ENCODE measurements around the gene TTYH2.
A peak's percentile ranks its signal among the peaks of the same experiment; 100 is the strongest.

TTYH2 gene

DNA sequence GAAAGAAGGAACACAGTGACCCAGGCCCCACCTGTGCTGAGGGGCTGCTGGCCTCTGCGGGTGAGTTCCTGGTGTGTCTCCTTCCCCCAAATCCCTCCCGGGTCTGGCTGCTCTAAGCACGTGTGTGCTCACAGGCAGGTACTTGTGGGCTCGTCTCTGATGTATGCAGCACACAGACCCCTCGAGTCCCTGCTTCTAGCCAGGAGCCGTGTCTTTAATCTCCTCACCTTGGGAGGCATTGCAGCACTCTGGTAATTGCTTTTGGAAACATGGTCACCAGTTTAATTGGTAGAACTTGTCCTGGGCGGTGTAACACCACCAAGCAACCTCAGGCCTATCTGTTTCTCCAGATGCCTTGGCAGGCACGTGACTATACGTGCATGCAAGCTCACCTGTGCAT, 18.7 kb upstream of the TTYH2 start:
- DNase-seq = no peak

DNA sequence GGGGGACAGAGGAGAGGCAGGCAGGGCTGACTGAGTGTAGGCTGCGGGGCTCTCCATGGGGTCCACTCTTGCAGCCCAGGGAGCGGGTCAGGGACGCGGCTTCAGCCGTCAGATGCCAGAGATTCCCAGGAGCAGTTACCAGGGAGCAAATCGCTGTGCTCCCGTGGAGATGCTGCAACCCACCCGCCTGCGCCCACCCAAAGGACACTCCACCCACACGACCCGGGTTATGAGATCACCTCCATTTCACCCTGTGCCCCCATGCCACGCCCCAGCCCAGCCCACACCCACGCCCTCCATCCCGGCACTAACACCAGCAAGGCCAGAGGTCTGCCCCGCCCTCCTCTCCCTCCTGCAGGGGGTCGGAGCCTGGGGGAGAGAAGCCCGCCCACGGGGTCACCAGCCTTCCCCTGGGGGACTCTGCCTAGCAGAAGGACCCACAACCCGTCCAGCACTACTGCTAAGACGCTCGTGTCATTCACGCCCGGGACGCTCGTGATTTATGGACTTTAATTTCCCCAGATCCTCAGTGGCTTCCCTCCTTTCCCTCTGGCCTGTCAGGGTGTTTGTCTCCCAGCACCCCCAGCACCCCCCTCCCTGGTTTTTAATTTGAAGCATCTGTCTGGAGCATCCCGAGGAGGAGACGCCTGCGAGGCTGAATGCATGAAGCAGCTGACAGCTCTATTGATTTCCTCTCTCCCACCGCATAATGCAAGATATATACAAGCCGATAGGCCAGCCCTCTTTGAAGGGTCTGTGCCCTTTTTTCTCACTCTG, 16.6 kb upstream of the TTYH2 start:
- DNase-seq = no peak

DNA sequence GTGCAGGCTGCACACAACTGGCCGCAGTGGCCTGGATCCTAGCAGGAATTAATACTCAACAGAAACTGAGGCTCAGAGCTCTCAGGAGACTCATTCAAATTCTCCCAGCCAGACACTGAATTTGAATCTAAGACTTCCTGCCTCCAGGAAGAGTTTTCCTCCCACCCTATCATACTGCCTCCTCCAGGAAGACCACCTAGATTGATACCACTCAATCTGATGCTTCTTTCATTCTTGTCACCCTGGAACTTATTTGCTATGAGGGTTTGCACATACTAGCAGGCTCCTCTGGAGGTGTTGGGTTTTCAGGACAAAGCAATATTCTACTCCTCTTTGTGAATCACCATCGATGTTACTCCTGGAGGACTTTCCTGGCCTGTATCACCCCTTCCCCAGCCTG, 15.6 kb upstream of the TTYH2 start:
- DNase-seq = no peak

DNA sequence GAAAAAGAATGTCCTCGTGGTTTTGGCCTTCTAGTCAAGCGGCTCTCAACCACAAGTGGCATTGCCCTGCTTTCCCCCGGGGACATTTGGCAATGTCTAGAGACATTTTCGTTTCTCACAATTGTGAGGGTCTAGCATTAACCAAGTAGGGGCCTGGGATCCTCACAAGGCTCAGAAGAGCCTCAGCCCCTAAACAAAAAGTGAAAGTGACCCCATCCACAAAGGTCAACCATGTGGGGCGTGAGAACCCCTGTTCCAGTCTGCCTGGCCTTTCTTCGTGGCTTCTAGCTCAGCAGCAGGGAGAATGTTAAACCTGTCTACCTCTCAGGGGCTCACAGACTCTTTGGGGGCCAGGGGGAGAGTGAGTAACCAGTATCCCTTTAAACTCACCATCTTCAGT, 14.7 kb upstream of the TTYH2 start:
- no peak for DNase-seq

DNA sequence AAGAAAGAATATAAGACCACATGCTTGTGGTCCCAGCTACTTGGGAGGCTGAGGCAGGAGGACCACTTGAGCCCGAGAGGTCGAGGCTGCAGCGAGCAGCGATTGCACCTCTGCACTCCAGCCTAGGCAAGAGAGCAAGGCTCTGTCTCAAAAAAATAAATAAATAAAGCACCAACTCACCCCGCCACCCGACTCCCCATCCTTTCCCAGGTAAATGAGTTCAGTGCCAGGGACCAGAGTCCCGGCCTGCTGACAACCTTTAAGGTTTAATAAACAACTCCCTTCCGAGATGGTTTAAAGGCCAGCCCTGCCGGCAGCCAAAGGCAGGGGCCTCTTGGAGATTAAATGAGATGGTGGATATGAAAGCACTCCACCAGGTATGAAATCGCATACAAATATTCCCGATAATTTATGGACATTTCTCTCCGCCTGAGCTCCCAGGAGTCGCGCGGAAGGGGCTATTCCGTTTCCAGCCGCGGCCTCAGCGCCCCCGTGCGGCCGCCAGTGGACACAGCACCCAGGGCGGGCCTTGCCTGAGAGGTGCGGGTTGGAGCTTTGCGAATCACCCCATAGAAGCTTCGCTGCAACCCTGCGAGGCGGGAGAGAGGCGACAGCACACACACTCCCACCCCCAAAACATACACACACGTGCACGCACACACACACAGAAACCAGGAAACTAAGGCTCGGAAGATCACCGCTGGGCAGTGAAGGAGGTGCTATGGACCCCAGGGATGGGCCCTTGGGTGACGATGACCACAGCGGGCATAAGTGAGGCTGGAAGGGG, 13.9 kb upstream of the TTYH2 start:
- no peak for DNase-seq

DNA sequence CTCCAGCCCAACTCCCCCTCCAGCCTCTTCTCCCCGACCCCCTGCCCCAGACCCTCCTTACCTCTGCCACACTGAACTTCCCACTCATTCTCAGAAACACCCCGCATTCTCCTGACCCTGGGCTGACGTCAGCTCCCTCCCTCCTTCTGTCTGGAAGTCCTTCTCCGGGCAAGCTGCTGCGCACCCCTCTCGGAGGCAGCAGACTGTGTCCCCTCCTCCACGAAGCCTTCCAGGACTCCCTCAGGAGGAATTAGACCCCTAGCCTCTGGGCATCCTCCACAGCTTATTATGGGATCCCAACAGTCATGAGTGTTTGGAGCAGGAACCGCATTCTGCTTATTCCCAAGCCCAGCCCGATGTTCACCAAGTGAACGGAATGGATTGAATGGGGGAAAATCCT, 13.3 kb upstream of the TTYH2 start:
- no peak for DNase-seq

DNA sequence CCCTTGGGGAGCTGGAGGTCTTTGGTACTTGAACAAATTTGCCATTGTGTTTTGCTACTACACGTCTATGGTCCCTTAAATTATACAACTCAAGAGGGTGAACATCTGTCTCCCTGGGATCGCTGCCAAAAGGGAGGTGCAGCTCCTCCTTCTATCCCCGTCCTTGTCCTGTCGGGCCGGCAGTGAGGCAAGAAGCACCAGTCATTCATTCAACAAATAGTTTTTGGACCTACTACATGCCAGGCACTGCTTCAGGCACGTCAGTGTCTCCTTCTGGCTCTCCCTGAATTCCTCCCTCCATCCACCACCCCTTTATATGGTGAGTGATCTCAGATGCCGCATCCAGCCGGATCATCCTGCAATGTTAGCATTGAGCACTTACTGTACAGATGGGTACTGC, 12.1 kb upstream of the TTYH2 start:
- peak; percentile 91 for DNase-seq

DNA sequence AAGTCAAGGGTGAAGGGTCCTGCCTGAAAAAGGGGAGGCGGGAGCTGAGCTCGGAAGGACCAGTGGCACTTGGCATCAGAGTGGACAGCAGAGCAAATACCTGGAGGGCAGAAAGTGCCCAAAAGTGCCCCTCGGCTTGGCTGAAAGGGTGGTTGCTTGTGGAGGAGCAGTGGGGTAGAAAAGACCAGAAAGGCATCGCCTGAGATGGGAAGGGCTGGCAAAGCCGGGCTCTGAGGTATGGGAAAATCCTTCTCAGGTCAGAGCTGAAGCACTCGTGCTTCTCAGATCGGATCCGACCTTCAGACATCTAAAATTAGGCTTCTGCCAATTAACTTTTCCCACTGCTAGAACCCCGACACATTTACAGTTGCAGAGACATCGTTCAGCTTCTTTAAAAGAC, 11.4 kb upstream of the TTYH2 start:
- no peak for DNase-seq

DNA sequence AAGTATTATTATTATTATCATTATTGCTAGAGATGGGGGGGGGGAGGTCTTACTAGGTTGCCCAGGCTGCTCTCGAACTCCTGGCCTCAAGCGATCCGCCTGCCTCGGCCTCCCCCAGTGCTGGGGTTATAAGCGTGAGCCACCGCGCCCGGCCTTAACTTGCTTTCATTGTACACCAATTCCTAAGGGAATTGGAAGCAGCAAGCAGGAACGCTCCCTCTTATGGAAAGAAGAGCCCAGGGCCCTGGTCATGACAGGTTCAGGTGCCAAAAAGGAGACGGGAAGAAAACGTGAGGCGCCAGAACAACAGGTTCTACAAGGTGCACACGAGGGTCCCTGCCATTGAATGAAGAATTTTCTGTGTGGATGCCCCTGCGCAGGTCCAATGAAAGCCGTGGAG, 10.4 kb upstream of the TTYH2 start:
- DNase-seq = no peak

DNA sequence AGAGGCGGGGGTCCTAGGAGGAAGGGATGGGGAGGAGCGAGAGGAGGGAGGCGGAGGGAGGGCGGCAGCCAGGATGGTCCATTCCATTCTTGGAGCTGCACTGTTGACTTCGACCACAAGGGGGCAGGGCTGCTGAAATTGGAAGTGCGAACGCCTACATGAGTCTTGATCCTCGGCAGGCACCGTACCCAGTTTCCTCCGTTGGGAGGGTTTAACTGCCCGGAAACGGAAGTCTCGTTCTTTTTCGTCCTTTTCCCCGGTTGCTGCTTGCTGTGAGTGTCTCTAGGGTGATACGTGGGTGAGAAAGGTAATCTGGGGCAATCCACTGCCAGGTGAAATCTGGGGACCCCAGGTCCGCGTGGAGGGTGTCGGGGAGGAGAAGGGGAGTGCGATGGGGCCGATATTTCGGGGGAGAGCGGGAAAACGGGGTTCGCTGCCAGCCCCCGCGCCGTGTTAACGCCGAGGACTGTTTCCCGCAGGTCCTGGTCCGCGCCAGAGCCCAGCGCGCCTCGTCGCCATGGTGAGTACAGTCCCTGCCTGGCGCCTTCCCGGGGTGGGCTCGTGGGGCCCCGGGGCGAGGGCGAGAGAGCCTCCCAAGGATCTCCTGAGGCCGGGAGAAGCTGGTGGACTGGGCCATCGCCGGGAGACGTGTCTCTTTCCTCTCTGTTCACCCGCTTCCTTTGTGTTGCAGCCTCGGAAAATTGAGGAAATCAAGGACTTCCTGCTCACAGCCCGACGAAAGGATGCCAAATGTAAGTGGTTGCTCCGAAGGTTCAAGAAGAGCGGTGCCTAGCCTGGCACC, 9.7 kb upstream of the TTYH2 start, which contains the start of gene RPL38:
Gene RPL38, plus strand, starts transcription at position 240 of the 802 bp plus-strand sequence. Its CDS starts 278 bp downstream, at position 518.
- peak; percentile 87 for DNase-seq

DNA sequence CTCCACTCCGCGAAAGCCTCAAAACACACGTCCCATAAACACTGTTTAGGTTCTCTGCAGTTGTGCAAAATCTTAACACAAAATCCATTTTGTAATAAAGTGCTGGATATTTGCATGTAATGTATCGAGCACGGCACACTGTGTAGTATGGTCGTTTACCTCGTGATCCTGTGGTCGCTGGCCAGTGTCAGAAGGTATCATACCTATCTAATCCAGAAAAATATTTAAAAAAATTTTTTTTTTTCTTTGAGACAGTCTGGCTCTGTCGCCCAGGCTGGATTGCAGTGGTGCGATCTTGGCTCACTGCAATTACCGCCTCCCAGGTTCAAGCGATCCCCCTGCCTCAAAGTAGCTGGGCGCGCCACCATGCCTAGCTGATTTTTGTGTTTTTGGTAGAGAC, 8.9 kb upstream of the TTYH2 start:
- no peak for DNase-seq

DNA sequence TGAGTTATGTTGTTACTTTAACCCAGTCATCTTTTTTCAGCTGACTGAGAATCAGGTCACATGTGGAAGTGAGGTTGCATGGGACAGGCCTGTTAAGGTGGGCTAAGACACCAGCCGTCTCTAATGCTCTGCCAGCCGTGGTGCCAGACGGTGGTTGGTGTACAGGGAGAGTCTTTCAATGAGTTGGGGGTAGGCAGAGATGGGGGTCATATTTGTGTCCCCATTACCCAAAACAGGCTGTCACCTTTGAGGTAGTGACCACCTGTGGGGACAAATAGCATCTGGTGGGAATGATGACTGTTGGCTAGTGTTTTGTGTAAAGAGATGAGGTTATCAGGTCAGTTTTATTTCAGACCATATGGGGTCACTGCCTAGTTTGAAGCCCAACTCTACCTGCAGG, 8.1 kb upstream of the TTYH2 start:
- DNase-seq = no peak

DNA sequence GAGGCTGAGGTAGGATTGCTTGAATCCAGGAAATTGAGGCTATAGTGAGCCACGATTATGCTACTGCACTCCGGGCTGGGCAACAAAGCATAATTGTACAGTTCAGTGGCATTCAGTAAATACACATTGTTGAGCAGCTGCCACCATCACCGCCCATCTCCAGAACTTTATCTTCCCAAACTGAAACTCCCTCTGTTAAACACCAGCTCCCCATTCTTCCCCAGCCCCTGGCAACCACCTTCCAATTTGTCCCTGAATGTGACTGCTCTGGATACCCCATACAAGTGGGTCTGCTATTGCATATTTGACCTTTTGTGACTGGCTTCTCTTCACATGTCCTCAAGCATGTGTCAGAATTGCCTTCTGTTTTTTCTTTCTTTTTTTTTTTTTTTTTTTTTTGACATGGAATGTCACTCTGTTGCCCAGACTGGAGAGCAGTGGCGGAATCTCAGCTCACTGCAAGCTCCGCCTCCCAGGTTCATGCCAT, 7.0 kb upstream of the TTYH2 start:
- no peak for DNase-seq

DNA sequence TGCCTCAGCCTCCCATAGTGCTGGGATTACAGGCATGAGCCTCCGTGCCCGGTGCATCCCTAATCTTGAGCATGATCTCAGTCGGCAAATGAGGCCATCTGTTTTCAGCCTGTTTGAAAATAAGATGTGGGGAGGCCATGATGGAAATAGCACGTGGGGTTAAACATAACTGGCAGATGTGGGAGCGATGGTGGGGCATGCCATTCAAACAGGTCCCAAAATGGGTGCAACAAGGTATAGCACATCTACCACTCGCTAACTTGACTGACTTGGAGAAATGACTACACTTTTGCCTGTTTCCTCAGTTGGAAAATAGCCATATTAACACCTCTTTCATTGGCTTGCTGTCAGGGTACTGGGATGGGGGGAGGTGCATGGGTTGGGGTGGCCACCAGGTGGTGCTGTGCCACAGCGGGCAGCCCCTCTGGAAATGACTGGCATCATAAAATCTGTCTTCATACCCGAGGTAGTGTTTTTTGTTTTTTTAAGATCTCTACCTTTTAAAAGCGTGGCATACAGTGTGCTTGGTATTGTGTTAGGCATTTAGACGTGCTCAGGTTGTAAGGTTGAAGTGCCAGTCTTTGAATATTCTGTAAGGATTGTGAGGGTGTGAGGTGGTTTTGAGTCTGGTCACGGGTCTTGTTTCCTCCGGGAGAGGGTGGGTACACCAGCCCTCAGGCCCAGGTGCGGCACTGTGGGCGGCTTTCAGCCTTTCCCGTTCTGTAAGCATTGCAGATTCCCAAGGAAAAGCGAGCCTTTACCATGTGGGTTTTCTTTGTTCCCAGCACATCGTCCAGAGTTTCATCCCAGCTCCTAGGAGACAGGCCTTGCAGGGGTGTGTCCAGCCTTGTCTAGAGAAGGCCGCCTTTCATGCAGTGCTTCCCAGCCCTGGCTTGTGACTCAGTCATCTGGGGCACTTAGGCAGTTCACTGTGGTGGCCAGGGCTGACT, 2.9 kb upstream of the TTYH2 start:
- peak; percentile 85 for DNase-seq

DNA sequence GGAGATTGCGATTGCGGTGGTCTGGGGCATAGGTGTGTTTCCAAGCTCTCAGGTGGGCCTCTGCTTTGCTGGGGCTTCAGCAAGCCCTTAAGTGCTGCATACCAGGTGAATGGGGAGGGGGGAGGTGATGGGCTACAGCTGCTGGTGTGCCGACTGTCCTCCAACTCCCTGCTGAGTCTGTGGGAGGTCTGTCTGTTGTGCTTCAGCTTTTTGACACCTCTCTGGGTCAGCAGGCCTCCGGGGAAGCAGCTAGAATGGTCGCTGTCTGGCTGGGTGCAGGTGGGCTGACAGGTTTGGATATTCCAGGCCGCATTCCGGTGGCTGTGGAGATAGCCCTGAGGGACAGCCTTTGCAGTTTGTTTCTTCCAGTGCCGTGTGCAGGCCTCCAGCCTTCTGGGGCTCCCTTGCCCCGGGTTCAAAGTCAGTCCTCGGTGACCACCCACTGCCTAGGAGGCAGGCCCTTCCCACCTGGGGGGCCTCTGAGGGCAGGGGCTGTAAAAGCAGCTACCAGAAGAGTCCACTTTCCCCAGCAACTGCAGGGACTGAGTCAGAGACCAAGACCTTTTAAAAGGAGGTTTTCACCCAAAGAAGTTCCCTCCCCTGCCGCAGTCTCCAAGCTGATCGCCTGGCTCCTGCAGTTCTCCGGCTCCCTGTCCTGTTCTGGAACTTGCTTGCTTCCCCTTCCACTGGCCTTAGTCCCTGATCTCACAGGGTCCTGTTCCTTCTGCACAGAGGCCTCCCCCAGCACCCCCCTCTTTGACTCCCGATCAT, 2.0 kb upstream of the TTYH2 start:
- no peak for DNase-seq

DNA sequence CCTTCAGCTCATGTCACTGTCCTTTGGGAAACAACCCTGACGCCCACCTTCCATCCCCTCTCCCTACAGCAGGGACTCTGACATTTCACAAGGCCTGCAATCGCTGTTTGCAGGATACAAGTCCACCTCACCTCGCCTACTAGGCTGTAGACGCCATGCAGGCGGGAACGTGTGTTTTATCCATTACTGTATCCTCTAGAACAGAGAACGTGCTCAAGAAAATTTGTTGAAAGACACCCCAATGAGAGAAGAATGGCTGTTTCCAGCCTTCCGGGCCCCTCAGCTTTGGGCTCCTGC, 1.5 kb upstream of the TTYH2 start:
- no peak for DNase-seq

DNA sequence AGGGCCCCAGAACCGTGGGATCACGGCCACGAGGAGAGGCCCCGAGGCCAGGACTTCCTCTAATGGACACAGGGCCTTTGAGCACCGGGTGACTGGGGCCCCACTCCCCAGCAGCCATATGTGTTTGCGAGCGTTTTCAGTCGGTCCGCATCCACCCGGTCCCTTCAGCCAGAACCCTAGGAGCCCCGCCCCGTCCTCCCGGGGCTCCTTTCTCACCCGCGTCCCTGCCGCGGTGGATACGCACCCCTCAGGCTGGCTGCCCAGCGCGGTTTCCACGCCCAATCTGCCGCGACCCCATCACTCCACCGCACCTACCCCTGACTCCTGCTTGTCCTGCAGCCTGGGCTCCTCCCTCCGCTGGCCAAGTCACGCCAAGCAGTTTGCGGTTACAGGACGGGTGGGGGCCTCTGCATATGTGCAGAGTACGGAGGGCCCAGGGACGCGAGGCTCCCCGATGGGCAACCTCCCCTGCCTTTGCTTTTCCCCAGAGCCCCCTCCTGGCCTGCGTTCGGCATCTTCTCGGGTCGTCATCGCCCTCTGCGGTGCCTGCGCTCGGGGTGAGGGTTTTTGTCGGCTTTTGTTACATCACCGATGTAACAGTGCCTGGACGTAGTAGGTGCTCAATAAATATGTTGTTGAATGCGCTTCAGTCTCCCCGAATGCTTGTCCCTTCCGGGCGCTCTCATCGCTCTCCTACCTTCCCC, 1.0 kb upstream of the TTYH2 start:
- DNase-seq = no peak

DNA sequence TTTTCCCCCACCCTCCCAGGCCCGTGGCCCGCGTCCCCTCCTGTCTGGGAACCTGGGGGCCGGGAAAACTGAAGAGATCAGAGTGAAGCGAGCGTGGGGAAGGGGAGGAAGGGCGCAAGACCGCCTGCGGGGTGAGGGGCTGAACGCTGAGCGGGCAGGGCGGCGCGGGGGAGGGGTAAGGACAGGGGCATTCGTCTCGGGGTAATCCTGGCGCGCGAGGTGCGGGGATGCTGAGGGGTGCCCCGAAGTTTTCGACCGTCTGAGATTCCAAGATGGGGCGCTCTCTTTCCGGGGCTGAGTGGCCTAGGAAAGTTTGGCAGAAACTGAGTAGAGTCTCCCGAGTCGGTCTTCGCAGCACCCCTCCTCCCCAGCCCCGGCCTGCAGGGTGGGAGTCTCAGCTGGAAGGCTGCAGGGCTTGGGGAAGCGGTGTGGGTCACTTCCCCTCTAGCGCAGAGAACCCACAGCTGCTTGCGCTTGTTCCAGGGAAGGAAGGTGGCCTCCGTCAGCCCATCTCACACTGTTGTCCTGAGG, 555 bp downstream of the TTYH2 start:
- no peak for DNase-seq

DNA sequence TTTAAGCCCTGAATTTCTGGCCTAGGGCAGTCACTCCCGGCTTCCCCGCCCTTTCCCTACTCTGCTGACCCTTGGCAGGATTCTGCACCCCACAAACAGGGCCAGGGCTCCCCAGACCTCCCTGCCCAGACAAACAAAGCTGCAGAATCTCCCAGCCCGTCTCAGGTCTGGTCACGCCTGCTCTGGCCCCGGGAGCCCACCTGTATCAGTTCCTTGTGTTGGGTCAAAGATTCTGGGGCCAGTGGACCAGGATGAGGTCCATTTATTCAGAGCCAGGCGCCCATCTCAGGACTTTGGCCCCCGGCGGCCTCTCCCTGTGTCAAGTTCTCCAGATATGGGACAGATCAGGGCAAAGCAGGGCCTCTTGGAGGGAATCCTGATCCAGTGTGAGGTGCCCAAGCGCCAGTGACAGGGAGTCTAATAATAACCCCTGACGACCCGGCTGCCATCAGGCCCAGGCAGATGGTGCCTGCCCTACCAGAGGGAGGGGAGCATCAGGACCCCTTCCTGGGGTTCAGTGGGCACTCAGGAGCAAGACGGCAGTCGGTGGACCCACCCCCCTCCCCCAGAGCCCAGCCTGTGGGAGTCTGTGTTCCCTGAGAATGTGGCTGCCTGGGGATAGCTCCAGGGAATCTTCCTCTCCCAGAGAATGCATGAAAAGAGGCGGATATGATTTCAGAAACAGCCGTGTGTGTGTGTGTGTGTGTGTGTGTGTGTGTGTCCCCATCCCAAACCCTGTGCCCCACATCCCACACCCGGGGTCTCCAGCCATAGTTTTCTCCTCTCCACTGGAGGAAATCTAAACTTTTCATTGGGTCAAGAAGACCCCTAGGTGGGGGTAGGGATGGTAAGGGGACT, 1.3 kb downstream of the TTYH2 start:
- no peak for DNase-seq

DNA sequence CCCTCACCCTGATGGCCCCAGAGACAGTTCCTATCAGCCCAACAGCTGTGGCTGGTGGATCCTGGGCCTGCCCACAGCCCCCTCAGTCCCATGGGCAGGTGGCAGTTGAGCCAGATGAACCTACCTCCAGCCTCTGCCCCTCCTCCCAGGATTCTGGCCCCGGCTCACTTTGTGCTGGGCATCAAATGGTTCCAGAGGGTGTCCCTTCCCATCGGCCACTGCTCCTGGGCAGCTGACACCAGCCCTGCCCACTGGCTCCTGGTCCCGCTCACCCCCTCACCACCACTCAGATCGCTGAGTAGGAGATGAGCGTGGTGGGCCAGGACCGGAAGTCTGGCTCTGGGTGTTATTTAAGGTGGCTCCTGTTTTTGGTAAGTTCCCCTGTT, 2.0 kb downstream of the TTYH2 start:
- no peak for DNase-seq
